Aorta (tissue), 5 donors: ENCODE measurements around the gene RANBP9. TPM values are rescaled to one million over a fixed set of nuclear protein-coding genes. Genes with fewer than 3 reads are reported as not detected.
A peak's percentile ranks its signal among the peaks of the same experiment; 100 is the strongest.

Experiments
- ATAC-seq: fragments of 200-7000 bp; cut with Tn5 transposase; one replicate; pipeline ENCODE4 v1.9.1; 2022; ENCODE audit warnings: moderate library complexity; ENCODE audit not compliant: low FRiP score
- DNase-seq, 2 donors: peaks; one replicate each; pipeline ENCODE4 v3.0.0-alpha.2; 2020
- H3K27ac ChIP-seq, 2 donors: one replicate each; pipeline ENCODE4 v1.5.1; 2013; ENCODE audit warnings: low read length in 2 of 2, mild to moderate bottlenecking in 2 of 2, moderate library complexity in 2 of 2, control low read depth in 1 of 2, inconsistent platforms in 1 of 2, low read depth in 1 of 2
- H3K27me3 ChIP-seq, 2 donors: one replicate each; pipeline ENCODE4 v1.6.1; 2013; ENCODE audit warnings: control low read depth in 1 of 2, low read length in 1 of 2, mild to moderate bottlenecking in 1 of 2, moderate library complexity in 1 of 2; ENCODE audit not compliant: insufficient read depth in 2 of 2, control insufficient read depth in 1 of 2
- H3K36me3 ChIP-seq, 2 donors: one replicate each; pipeline ENCODE4 v1.6.1; 2013; ENCODE audit warnings: control low read depth in 1 of 2, low read length in 1 of 2, mild to moderate bottlenecking in 1 of 2; ENCODE audit not compliant: insufficient read depth in 2 of 2, control insufficient read depth in 1 of 2
- H3K4me1 ChIP-seq, 2 donors: one replicate each; pipeline ENCODE4 v1.6.1; 2013; ENCODE audit warnings: low read length in 2 of 2, control low read depth in 1 of 2, mild to moderate bottlenecking in 1 of 2, moderate library complexity in 1 of 2; ENCODE audit not compliant: insufficient read depth in 2 of 2, control insufficient read depth in 1 of 2
- H3K4me3 ChIP-seq, 2 donors: one replicate each; pipeline ENCODE4 v1.5.1; 2013; ENCODE audit warnings: low read length in 2 of 2, control low read depth in 1 of 2, mild to moderate bottlenecking in 1 of 2
- H3K9me3 ChIP-seq: one replicate; pipeline ENCODE4 v1.6.1; 2013; ENCODE audit warnings: mild to moderate bottlenecking, low read length; ENCODE audit not compliant: control insufficient read depth
- WGBS, 2 donors: extraction: QIAGEN DNeasy Blood & Tissue Kit; methylation state at CpG; one replicate each; pipeline ENCODE4 v1.1.7; 2013; 5-methylcytosine and 5-hydroxymethylcytosine counted together
- intact Hi-C, 2 donors: fragments of 100-400 bp; cut with DNase I; formaldehyde crosslinking; loops; one replicate each; pipeline versions ENCODE4 v1.14.2 to v1.15.0; 2022
- polyA plus RNA-seq, 2 donors: library from polyadenylated mRNA; stranded (reverse); fragments of 200-250 nt; gene quantifications; one replicate each; pipeline ENCODE4 v1.2.3, GENCODE V29; 2013
- total RNA-seq, 2 donors: library from RNA; stranded (reverse); fragmentation: NEBNext Ultra II Directional; extraction: Animal tissue kit (Norgen Biotek cat#: 25700); gene quantifications; one replicate each; pipeline ENCODE4 v1.2.1, GENCODE V29; 2021
- donor health status: healthy with polysubstance abuse.
- donor health status: Bipolar disorder and iron deficiency.
- donor health status: DM: no; HTN: no; CAD: no.
- donor health status: DM: no; HTN: no; CAD: no.
- donor health status: DM: yes; HTN: yes; CAD: no.

Gene RANBP9
- total and polyA plus RNA-seq, 4 donors, result 29.2 to 64.5 (median 42.1) TPM

GRCh38 chr6:13574149-13574570, 137.5 kb downstream of the RANBP9 start:
- DNase-seq (peak; percentile 95 to 96), ATAC-seq (peak; percentile 98)
- Histone ChIP-seq H3K9me3 (no peaks in the 10 kb centered on the region), H3K4me1 (no peaks in the 10 kb centered on the region), H3K36me3 (no peaks in the 10 kb centered on the region), H3K4me3 (peak overlapping the region; percentile 55 to 59), H3K27ac (peak overlapping the region; percentile 2 to 72), H3K27me3 (no peaks in the 10 kb centered on the region)
- 0% methylated on average over 36 to 46 of the region's 46 CpGs for WGBS, 2 donors
- intact Hi-C loops, result no loop called here

GRCh38 chr6:13573669-13574110, 137.9 kb downstream of the RANBP9 start:
- WGBS, 2 donors, result 1% methylated on average over 14 of the region's 14 CpGs
- DNase-seq (peak; percentile 67 to 86), ATAC-seq (no peak)
- Histone ChIP-seq H3K27me3 (no peaks in the 10 kb centered on the region), H3K4me3 (peak overlapping the region; percentile 55 to 59), H3K36me3 (no peaks in the 10 kb centered on the region), H3K27ac (peak overlapping the region; percentile 2), H3K4me1 (no peaks in the 10 kb centered on the region), H3K9me3 (no peaks in the 10 kb centered on the region)
- intact Hi-C loops, result no loop called here

GRCh38 chr6:13572951-13573654, 138.5 kb downstream of the RANBP9 start:
- no peaks in the 10 kb centered on the region for H3K27me3 ChIP-seq
- ATAC-seq, result no peak
- peak overlapping the region in 1 of 2 donors; percentile 59 for H3K4me3 ChIP-seq
- WGBS, 2 donors, result 82 to 83% methylated on average over 16 of the region's 16 CpGs
- H3K36me3 ChIP-seq, result no peaks in the 10 kb centered on the region
- H3K9me3 ChIP-seq, result no peaks in the 10 kb centered on the region
- H3K4me1 ChIP-seq, result no peaks in the 10 kb centered on the region
- H3K27ac ChIP-seq, result no peak overlapping the region
- DNase-seq, result no peak
- intact Hi-C loops, result no loop called here

DNA sequence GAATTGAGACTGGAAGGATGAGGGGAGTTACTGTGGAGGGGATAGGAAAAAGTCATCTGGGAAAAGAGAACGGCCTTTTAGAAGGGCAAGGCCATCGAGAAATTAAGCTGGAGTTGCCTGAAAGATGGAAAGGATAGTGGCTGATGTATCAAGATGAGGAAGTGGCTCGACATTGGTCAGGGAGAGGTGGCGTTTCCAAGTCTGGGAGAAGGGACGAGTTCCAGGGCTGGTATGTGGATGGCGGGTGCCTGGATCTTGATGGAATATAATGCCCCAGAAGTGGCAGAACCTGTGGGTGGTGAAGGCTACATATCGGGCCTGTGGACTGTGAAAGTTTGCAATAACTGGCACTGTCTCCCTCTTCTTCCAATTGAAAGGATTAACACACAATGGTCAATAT, 139.4 kb downstream of the RANBP9 start:
- WGBS, 2 donors, result 89 to 90% methylated on average over 7 of the region's 7 CpGs
- no peak overlapping the region for H3K4me3 ChIP-seq
- ATAC-seq (no peak), DNase-seq (no peak)
- no peaks in the 10 kb centered on the region for H3K36me3 ChIP-seq
- H3K27ac ChIP-seq, result no peak overlapping the region
- no peaks in the 10 kb centered on the region for H3K4me1 ChIP-seq
- intact Hi-C loops, result no loop called here
- no peaks in the 10 kb centered on the region for H3K27me3 ChIP-seq
- H3K9me3 ChIP-seq, result no peaks in the 10 kb centered on the region

Other genes with a start within 250 kb of the RANBP9 start
- 10 to 100 TPM; 16.0 to 17.3 TPM for gene GFOD1, start 224.2 kb downstream of the RANBP9 start, total RNA-seq
- gene GFOD1, start 224.2 kb downstream of the RANBP9 start, polyA plus RNA-seq, result 1 to 10 TPM; 1.6 to 2.5 TPM
- 1 to 10 TPM; 8.1 to 9.8 TPM for gene SIRT5, start 137.2 kb downstream of the RANBP9 start, total RNA-seq
- 1 to 10 TPM; 5.0 to 6.5 TPM for gene SIRT5, start 137.2 kb downstream of the RANBP9 start, polyA plus RNA-seq
- gene NOL7, start 96.5 kb downstream of the RANBP9 start, total RNA-seq, result 10 to 100 TPM; 47.4 to 54.0 TPM
- gene NOL7, start 96.5 kb downstream of the RANBP9 start, polyA plus RNA-seq, result 10 to 100 TPM; 63.1 to 70.0 TPM
- 10 to 100 TPM; 17.3 to 19.3 TPM for gene MCUR1, start 102.7 kb upstream of the RANBP9 start, total RNA-seq
- 10 to 100 TPM in 1 of 2 donors, 1 to 10 TPM in 1; 6.6 to 32.9 TPM for gene MCUR1, start 102.7 kb upstream of the RANBP9 start, polyA plus RNA-seq
- under 1 TPM; 0.36 to 0.60 TPM for gene RNF182, start 213.1 kb upstream of the RANBP9 start, total RNA-seq
- under 1 TPM in 1 of 2 donors, not detected in 1; 0.13 TPM for gene RNF182, start 213.1 kb upstream of the RANBP9 start, polyA plus RNA-seq